GM04503 (cell line): ENCODE measurements around the gene ANKRD44.

Experiments used
- DNase-seq: peaks from one replicate; pipeline ENCODE4 v3.0.0-alpha.2; 2012; ENCODE audit warnings: low read depth

Gene ANKRD44

DNA sequence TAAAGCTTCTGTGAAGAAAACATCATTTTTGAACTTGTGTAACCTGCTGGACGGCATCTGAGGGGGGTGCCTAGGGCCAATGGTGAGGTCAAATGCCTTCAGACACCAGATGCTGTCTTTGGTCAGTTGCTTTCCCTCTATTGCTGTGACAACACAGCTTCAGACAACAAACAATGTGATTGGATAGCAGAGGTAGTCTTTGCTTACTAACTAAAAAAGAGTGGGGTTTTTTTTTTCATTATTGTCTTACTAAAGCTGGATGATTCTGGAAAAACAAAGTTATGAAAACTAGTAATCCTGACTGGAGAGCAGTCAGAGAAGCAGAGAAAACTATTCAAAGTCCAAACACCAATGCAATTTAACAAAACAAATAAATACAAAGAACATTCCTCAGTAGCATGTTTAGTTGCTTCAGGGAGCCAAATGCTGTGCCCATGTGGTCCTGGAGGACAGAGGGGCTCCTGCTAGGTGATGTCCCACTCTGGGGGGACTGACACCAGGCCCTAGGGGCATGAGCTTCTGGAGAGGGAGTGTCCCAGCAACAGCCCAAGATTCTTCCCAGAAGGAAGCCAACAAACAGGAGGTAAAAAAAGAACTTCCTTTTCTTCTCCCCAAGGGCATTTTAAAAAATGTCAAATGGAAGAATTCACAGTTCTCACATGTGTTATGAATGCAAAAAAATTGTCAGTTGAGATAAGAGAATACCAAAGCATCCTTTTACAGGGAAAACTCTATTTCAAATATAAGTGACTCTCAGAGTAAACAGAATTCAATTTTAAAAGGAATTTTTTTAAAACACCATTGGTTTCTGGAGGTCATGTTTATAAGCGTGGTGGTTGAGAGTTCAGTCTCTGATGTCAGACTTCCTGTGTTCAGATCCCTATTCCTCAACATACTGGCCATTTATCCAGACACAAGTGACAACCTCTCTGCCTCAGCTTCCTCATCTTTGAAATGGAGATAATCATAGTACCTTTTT lies 203.0 kb downstream of the ANKRD44 start:
- DNase-seq = peak; percentile 73

DNA sequence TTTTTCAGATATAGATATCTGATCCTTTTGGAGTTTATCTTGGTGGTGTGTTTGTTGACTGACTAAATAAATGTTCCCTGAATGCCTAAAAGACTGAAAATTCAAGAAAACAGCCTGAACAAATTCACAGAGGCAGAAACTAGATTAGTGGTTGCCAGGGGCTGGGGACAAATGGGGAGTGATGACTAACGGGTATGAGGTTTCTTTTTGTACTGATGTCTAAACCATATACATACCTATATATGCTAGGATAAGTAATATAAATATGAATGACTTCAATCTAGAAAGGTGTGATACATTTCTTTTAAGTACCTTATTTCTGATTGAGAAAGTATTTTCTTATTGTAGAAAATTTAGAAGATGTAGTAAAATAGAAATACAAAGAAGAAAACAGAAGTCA lies 207.2 kb downstream of the ANKRD44 start:
- DNase-seq = no peak

DNA sequence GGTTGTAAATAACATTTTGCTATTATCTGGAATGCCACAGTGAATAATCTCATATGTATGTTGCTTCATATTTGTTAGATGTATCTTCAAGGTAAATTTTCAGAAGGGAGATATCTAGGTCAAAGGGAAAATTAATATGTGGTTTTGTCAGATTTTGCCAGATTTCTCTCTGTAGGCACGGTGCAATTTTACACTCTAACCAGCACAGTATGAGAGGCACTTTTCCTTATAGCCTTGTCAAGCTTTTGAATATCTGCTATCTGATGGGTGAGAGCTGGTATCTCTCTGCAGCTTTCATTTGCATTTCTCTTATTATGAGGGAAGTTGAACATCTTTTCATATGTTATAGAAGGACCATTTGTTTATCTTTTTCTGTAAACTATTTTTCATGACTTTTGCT lies 208.3 kb downstream of the ANKRD44 start:
- no peak for DNase-seq

DNA sequence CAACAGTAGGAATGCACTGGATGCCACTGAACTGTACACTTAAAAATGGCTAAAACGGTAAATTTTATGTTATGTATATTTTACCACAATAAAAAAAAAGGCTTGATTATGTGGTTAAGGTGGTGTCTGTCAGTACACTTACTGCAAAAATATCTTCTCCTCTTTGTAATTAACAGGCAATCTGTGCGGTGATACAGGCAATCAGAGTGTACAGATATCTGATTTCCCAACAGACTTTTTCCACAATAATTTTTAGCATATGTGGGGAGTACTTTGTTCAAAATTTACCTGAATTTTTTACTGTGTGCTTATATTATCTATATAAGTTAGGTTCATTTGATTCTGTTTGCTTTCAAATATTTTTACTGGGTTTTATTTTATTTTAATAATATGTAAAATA lies 209.1 kb downstream of the ANKRD44 start:
- no peak for DNase-seq

DNA sequence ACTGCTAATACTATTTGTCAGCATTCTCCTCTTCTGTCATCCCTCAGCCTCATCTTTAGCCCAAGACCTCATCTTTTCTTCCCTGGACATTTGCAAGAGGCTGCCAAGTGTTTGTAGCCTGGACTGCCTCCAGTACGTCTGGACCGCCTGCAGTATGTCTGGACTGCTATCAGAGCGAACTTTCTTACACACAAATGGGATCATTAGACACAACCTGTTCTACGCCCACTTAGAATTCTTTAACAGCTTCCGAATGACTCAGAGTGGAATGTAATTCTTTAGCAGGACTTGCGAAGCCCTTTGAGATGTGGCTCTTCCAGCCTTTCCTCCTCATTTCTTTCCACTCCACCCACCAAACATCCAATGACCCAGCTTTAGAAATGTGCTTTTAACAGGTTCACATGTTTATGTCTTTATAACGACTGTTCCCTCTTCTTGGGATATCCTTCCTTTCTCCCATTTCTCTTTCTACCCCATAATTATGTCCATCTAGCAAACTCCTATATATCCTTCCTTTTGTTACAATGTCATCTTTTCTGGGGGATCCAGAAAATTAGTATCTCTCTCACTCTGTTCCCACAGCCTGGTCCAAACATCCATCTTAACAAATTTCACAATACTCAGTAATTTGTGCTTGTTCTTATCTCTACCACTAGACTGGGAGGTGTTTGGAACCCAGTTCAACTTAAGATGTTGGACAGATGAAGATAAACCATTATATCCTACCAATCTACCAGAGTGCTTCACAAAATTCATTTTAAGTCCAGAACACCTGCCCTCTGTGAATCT lies 212.8 kb downstream of the ANKRD44 start:
- no peak for DNase-seq

DNA sequence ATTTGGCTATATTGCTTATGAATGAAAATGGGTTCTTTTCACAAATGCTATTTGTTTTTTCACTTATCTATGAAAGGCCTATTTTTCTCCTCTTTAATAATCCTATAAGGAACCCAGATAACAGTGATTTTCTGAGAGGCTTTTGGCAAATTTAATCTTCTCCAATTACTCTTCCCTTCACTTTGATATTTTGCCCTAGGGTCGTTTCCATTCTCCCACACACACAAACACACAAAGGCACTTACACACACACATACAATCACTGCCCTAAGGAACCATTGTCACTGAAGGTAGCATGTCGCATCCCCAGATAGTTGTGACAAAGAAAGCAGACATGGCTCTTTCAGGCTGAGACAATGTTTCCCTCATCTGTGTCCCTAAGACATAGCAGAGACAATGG lies 213.9 kb downstream of the ANKRD44 start:
- DNase-seq = no peak

DNA sequence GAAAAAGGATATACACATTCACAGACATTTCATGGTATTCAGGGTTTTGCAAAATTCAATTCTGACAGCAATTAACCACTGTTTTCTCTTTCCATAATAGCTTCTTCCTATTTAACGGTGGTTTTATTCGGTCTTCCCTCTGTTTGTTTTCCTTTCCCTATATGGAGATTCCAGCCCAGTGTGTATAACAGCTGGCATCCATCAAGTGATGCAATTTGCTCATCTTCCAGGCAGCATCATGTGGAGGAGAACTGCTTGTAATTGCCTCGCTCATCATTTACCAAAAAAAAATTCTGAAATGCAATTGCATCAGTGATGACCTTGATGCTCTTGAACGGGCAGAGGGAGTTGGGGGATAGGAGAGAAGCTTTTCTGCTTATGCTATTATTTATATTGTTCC lies 218.1 kb downstream of the ANKRD44 start:
- DNase-seq = peak; percentile 70

DNA sequence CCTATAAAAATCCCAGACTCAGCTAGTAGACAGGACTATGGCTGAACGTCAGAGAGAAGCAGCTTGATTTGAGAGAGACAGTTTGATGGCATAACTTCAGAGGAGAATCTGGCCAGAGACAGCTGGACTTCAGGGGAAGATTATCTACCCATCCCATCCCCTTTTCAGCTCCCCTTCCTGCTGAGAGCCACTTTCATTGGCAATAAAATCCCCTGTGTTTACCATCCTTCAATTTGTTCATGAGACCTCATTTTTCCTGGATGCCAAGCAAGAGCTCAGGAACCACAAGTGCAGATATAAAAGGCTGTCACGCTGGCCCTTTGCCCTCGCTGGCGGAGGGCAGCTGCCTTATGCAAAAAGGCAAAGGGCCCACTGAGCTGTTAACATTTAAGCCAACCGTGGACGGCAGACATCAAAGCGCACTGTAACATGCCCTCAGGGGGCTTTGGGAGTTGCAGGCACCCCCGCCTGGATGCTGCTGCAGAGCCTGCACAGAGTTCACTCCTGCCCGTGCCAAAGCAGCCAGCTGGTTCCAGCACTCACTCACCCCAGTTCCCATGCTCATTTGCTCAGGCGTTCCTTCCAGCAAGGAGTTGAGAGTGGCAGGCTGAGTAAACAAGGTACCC lies 219.7 kb downstream of the ANKRD44 start:
- DNase-seq = no peak

DNA sequence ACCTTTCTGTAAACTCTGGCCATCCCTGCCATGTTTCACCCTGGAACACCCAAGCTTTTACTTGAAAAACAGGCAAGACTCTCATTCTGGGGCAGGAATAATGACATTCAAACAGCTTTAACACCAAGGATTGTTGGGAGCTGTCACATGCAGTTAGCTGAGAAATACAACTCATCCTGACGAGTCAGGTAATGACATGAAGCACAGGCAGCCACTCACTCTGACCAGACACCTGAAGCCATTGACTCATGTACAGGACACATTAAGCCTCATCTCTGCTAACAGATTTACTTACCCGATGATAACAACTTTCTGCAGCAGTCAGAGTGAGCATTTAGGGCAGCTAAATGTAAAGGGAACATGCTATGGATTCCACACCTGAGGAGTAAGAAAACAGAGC lies 220.9 kb downstream of the ANKRD44 start:
- DNase-seq = no peak

DNA sequence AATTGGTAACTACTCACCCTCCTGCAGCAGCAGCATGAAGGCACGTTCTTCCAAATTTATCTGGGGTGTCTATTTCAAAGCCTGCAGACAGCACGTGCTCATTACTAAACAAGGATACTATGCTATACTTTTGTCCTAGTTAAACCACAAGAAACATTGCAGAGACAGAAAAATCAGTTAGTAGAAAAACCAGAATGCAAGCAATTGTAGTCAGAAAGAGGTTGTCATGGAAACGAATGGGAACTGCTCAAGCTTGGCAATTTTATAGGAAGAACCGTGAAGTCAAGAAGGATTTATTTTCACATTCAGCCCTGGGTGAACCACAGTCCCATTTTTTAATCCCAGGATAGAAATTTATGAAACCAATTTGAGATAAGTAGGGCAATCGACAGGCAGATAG lies 221.9 kb downstream of the ANKRD44 start:
- no peak for DNase-seq

DNA sequence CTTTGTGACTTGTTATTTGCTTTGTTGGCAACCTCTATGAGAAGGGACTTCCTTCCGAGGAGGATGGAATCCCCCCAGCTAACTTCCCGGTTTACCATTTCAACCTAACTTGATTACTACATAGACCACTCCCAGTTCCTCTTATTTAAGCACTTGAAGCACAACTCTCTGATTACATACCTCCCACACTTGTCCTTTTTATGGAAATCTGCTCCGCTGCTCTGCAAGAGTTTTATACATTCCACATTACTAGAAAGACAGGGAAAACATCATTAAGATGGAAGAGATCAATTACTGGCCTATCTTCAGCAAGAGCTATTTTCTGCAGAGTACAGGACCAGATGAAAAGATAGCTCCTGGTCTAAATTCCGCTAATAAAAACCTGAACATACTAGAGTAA lies 224.1 kb downstream of the ANKRD44 start:
- no peak for DNase-seq

DNA sequence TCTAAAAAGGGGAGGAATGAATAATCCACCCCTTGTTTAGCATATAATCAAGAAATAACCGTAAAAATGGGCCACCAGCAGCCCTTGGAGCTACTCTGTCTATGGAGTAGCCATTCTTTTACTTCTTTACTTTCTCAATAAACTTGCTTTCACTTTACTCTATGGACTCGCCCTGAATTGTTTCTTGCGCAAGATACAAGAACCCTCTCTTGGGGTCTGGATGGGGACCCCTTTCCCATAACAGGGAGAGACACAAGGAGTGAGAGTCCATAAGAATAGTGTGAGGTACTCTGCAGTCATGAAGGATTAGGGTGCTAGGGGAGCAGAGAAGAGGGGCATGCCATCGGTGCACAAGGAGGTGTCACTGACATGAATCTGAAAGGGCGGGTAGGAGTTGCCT lies 224.9 kb downstream of the ANKRD44 start:
- DNase-seq = no peak

DNA sequence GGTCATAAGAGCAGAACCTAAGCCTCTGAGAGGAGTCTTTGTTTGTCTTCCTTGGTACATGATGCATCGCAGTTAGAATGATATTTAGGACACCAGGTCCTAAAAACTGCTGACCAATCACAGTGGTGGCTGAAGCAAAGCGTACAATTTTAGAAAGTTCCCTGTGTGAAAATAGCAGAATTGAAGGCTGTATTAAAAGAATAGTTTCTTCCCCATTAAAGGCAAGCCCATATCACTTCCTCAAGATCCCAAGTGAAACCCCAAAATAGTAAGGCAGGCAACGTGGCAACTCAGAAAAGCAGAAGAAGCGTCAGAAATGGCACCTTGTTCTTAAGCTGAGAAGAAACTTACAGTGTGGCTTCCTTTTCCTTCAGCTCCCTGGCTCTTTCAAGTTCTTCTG lies 229.3 kb downstream of the ANKRD44 start:
- DNase-seq = no peak

DNA sequence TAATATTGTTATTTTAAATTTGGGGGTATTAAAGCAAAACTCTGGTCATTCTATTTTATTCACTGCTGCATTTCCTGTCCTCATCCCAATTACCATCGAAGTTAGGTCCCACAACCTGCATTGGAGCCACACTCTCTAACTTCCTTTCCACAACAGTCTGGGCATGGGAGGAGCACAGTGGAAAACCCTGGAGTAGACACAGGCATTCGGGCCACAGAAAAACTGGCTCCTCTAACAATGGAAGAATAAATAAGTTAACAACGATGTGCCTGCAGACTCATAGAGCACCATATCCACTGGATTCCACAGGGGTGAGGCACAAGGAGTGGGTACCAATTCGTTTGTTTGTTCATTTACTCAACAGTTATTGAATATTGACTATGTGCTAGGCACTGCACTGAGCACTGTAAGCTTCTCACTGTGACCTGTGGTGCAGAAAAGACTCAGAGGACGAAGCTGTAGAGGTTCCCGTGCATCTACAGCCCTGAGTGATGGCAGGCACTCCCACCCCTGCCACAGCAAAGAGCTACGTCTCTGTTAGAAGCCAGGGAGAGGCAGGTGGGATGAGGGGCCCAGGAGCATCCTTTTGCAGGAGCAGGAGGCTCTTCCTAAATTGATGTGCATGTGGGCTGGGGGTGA lies 229.9 kb downstream of the ANKRD44 start:
- no peak for DNase-seq

DNA sequence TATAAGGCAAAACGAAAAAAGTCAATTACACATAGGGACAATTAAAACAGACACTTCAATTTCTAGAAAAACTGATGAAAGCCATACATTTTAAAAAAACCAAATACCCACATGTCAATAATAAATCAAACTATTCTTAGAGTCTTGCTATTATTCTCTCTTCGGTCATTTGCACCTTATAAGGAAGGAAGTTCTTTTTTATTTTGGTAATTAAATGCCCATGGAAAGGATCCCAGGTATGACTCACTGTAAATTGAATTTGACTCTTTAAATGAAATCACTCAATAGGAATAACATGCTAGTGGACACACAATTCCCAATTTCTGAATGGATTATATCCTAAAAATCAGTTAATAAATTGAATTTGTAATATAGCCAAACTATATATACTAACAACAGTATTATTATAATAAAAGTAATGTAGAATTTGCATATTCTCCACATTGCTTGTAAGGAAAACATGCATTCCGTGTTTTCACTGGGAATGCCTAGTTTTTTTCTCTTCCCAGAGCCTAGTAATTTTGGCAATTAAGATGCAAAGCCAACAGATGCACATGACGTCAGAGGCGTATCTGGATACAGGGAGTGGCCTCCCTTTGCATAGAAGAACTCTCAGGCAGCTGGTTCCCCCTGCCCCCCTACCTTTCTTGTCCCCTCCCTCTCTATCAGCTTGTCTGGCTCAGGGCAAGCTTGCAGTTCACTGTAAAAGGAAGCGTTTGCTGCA lies 230.6 kb downstream of the ANKRD44 start:
- peak; percentile 34 for DNase-seq

DNA sequence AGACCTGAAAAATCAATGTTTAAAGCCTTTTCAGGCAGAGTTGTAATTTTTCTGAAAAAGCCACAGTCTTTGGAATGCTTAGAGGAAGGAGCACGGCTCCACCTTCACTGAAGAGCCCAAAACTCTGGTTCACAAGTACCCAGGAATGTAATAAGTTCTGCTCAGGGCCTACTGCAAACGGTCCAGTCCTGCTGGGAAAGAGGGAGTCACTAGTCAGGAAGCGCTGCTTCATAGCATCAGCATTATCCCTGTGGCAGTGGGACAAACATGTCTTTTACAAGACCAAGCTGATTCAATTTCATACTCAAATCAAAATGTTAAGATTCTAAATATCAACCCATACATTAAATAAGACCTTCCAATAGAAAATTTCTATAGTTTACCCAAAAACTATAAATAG lies 231.2 kb downstream of the ANKRD44 start:
- no peak for DNase-seq

DNA sequence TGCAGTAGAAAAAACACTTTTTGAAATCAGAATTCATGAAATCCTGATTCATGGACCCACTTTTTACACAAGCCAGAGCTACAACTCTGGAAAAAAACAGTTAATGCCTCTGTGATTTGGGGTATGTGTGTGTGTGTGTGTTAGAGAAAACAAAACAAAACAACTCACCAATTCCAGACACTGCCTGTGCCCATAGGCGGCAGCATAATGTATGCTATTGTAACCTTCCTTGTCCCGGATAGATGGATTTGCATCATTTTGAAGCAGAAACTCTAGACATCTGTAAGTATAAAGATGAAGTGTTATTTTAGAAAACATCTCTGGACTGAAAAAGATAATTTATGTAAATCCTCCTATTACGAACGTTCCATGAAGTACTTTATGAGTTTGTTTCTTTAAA lies 232.0 kb downstream of the ANKRD44 start:
- DNase-seq = no peak

DNA sequence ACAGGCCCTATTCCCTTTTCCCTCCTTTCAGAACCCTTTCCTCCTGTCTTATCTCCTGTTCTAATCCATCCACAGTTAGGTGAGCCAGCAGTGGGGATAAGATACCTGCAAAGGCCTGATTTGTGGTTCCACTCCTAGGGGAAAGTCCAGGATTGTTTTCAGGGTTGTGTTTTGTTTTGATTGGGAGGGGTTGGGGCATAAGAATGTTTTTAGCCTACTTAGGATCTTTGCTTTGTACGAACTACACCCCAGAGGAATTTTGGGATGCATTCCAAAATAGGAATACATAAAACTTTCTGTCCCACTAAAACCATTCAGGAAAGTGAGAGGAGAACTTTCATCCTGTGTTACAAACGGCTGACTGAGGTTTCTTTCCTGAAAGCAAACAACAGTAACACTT lies 233.2 kb downstream of the ANKRD44 start:
- no peak for DNase-seq

DNA sequence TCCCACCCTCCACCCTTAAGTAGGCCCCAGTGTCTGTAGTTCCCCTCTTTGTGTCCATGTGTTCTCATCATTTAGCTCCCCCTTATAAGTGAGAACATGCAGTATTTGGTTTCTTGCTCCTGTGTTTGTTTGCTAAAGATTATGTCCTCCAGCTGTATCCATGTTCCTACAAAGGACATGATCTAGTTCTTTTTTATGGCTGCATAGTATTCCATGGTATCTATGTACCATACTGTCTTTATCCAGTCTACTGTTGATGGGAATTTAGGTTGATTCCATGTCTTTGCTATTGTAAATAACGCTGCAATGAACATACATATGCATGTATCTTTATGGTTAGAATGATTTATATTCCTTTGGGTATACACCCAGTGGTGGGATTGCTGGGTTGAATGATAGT lies 233.9 kb downstream of the ANKRD44 start:
- no peak for DNase-seq

DNA sequence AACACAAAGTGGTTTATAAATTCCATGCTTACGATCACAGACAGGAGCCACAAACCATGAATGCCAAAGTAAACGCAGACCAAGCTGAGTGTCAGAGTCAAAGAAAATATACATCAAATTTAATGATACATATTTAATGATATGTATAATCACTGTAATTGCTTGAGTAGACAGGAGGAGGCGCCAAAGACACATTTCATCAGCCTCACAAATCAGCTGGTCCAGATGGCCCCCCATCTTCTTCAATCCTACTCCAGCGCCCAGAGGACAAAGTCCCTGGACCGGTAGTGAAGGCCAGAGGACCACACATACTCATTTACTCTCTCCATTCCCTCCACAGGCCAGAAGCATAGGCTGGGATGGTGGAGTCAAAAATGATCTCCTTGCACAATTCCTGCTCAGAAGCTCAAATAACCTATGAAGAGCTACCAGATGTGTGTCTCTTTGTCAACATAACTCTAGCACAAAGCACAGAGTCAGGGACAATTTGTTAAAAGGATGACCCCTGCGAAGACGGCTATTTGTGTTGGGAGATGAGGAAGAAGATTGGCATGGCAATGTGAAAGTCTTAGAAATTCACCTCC lies 234.7 kb downstream of the ANKRD44 start:
- no peak for DNase-seq

DNA sequence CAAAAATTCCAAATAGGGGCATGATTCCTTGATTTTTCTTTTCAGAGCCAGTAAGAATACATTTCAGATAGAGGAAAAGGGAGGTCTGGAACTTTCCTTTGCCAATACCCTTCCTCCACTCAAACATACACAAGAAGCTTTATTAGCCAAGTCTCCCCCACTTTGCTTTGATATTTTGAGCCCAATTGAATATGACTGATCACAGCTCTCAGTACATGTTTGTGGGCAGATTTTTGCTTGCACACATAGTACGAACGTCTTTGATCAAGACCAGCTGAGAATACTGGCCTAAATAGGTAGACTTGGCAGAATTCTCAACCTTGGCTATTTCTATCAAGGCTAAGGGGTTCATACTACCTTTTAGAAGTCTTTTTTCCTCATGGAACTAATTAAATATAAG lies 235.3 kb downstream of the ANKRD44 start:
- no peak for DNase-seq
